H9 (cell line): ENCODE data around the gene GGACT. TPM values are rescaled to one million over a fixed set of nuclear protein-coding genes. Genes with fewer than 3 reads are reported as not detected.

ENCODE experiments used
- DNase-seq: peaks from one replicate; pipeline ENCODE4 v3.0.0-alpha.2; 2017
- H2AFZ ChIP-seq: one replicate; pipeline ENCODE4 v1.6.1; 2013; ENCODE audit warnings: mild to moderate bottlenecking, low read length, control low read depth, moderate library complexity
- H2AK5ac ChIP-seq: 2 replicates; pipeline ENCODE4 v1.6.1; 2013; ENCODE audit warnings: low read length, control low read depth, mixed read lengths; ENCODE audit not compliant: insufficient read length
- H2BK120ac ChIP-seq: one replicate; pipeline ENCODE4 v1.6.1; 2013; ENCODE audit warnings: low read depth, mild to moderate bottlenecking, low read length, control low read depth, inconsistent platforms; ENCODE audit not compliant: poor library complexity, severe bottlenecking
- H2BK12ac ChIP-seq: 2 replicates; pipeline ENCODE4 v1.6.1; 2013; ENCODE audit warnings: low read length, control low read depth, mixed read lengths, low read depth; ENCODE audit not compliant: insufficient read length
- H2BK15ac ChIP-seq: 2 replicates; pipeline ENCODE4 v1.6.1; 2013; ENCODE audit warnings: low read depth, low read length, control low read depth
- H2BK20ac ChIP-seq: one replicate; pipeline ENCODE4 v1.6.1; 2013; ENCODE audit warnings: low read depth, mild to moderate bottlenecking, low read length, control low read depth, inconsistent platforms; ENCODE audit not compliant: poor library complexity, severe bottlenecking
- H2BK5ac ChIP-seq: 2 replicates; pipeline ENCODE4 v1.6.1; 2013; ENCODE audit warnings: low read length, control low read depth, mixed read lengths; ENCODE audit not compliant: insufficient read length
- H3K14ac ChIP-seq: 2 replicates; pipeline ENCODE4 v1.6.1; 2013; ENCODE audit warnings: low read length, control low read depth; ENCODE audit not compliant: insufficient read depth
- H3K18ac ChIP-seq: 2 replicates; pipeline ENCODE4 v1.6.1; 2013; ENCODE audit warnings: low read depth, mild to moderate bottlenecking, mixed read lengths, low read length, control low read depth; ENCODE audit not compliant: insufficient read length
- H3K23ac ChIP-seq: 2 replicates; pipeline ENCODE4 v1.6.1; 2013; ENCODE audit warnings: low read length, control low read depth, mixed read lengths, low read depth; ENCODE audit not compliant: insufficient read length
- H3K23me2 ChIP-seq: 2 replicates; pipeline ENCODE4 v1.6.1; 2013; ENCODE audit warnings: low read depth, mild to moderate bottlenecking, mixed read lengths, low read length, control low read depth; ENCODE audit not compliant: insufficient read length, poor library complexity, severe bottlenecking
- H3K27ac ChIP-seq: 2 replicates; pipeline ENCODE4 v1.5.1; 2013; ENCODE audit warnings: low read length, control low read depth, mixed read lengths, low read depth; ENCODE audit not compliant: insufficient read length
- H3K27me3 ChIP-seq: 2 replicates; pipeline ENCODE4 v1.6.1; 2013; ENCODE audit warnings: low read length, control low read depth, inconsistent platforms; ENCODE audit not compliant: insufficient read depth
- H3K4ac ChIP-seq: 2 replicates; pipeline ENCODE4 v1.6.1; 2013; ENCODE audit warnings: low read depth, mild to moderate bottlenecking, control low read depth, inconsistent platforms, low read length, moderate library complexity
- H3K4me1 ChIP-seq: 2 replicates; pipeline ENCODE4 v1.6.1; 2013; ENCODE audit warnings: low read length, control low read depth, inconsistent platforms; ENCODE audit not compliant: insufficient read depth
- H3K4me2 ChIP-seq: 2 replicates; pipeline ENCODE4 v1.6.1; 2013; ENCODE audit warnings: low read length, control low read depth, mixed read lengths; ENCODE audit not compliant: insufficient read length, insufficient read depth
- H3K56ac ChIP-seq: 2 replicates; pipeline ENCODE4 v1.6.1; 2013; ENCODE audit warnings: low read depth, mild to moderate bottlenecking, mixed read lengths, low read length, control low read depth; ENCODE audit not compliant: insufficient read length
- H3K79me1 ChIP-seq: 2 replicates; pipeline ENCODE4 v1.6.1; 2013; ENCODE audit warnings: low read depth, mild to moderate bottlenecking, moderate library complexity, low read length, control low read depth, inconsistent platforms; ENCODE audit not compliant: insufficient read depth, poor library complexity, severe bottlenecking
- H3K79me2 ChIP-seq: 2 replicates; pipeline ENCODE4 v1.6.1; 2013; ENCODE audit warnings: low read length, control low read depth, inconsistent platforms; ENCODE audit not compliant: insufficient read depth
- H3K9ac ChIP-seq: 2 replicates; pipeline ENCODE4 v1.6.1; 2013; ENCODE audit warnings: low read length, control low read depth, mixed read lengths; ENCODE audit not compliant: insufficient read length; ENCODE audit errors: extremely low read depth
- H3K9me3 ChIP-seq: one replicate; pipeline ENCODE4 v1.6.1; 2013; ENCODE audit warnings: low read depth, low read length, inconsistent platforms; ENCODE audit not compliant: control insufficient read depth
- H3T11ph ChIP-seq: one replicate; pipeline ENCODE4 v1.6.1; 2013; ENCODE audit warnings: mild to moderate bottlenecking, low read length, control low read depth, inconsistent platforms
- H4K20me1 ChIP-seq: one replicate; pipeline ENCODE4 v1.6.1; 2013; ENCODE audit not compliant: control insufficient read depth, insufficient read length, insufficient read depth
- H4K5ac ChIP-seq: 2 replicates; pipeline ENCODE4 v1.6.1; 2013; ENCODE audit warnings: low read depth, mild to moderate bottlenecking, mixed read lengths, low read length, control low read depth; ENCODE audit not compliant: insufficient read length
- H4K8ac ChIP-seq: replicated peaks from 2 replicates; pipeline ENCODE4 v1.6.1; 2013; ENCODE audit warnings: low read length, control low read depth, mixed read lengths, low read depth; ENCODE audit not compliant: insufficient read length
- H4K91ac ChIP-seq: 2 replicates; pipeline ENCODE4 v1.6.1; 2013; ENCODE audit warnings: low read depth, mild to moderate bottlenecking, moderate library complexity, mixed read lengths, low read length, control low read depth; ENCODE audit not compliant: insufficient read length
- H3K27ac Mint-ChIP-seq, 3 experiments: 2 replicates in 2 of 3; 3 replicates in 1 of 3; pipeline ENCODE4 v1.8.0; 2020 to 2021; ENCODE audit warnings: mixed read lengths in 3 of 3, mild to moderate bottlenecking in 1 of 3, moderate library complexity in 1 of 3
- H3K27me3 Mint-ChIP-seq: 2 replicates; pipeline ENCODE4 v1.8.0; 2021; ENCODE audit warnings: low read depth, mild to moderate bottlenecking, moderate library complexity, mixed read lengths
- H3K36me3 Mint-ChIP-seq, 3 experiments: 2 replicates in 2 of 3; 3 replicates in 1 of 3; pipeline ENCODE4 v1.8.0; 2020 to 2021; ENCODE audit warnings: low read depth in 3 of 3, mixed read lengths in 3 of 3; ENCODE audit not compliant: insufficient read depth in 1 of 3
- H3K4me1 Mint-ChIP-seq, 2 experiments: 2 replicates each; pipeline ENCODE4 v1.8.0; 2020; ENCODE audit warnings: mixed read lengths in 2 of 2
- H3K4me3 Mint-ChIP-seq, 2 experiments: 2 replicates in 1 of 2; 3 replicates in 1 of 2; pipeline ENCODE4 v1.8.0; 2020 to 2021; ENCODE audit warnings: mild to moderate bottlenecking in 2 of 2, mixed read lengths in 2 of 2, moderate library complexity in 1 of 2
- H3K9me3 Mint-ChIP-seq, 2 experiments: 2 replicates in 1 of 2; 3 replicates in 1 of 2; pipeline ENCODE4 v1.8.0; 2020; ENCODE audit warnings: mild to moderate bottlenecking in 2 of 2, mixed read lengths in 2 of 2, moderate library complexity in 1 of 2
- WGBS: extraction: QIAGEN DNeasy Blood & Tissue Kit; methylation state at CpG from one replicate; pipeline ENCODE4 v1.1.7; 2013; ENCODE audit warnings: missing lambda C conversion rate, low lambda C conversion rate, mixed read lengths; ENCODE audit not compliant: insufficient read length; ENCODE audit errors: extremely low coverage; 5-methylcytosine and 5-hydroxymethylcytosine counted together
- total RNA-seq: library from RNA; stranded (reverse); gene quantifications from 2 replicates; pipeline ENCODE4 v1.2.1, GENCODE V29; 2021
- TF ChIP-seq, protein P1 (sequence below): fragments of 200-600 bp; sonication (generic); conservative IDR thresholded peaks from 3 replicates; pipeline ENCODE4 v1.8.0; 2021; ENCODE audit warnings: antibody characterized with exemption, mild to moderate bottlenecking

Gene GGACT
- total RNA-seq, 1 experiment from 2014 or later = 1.3 TPM

DNA sequence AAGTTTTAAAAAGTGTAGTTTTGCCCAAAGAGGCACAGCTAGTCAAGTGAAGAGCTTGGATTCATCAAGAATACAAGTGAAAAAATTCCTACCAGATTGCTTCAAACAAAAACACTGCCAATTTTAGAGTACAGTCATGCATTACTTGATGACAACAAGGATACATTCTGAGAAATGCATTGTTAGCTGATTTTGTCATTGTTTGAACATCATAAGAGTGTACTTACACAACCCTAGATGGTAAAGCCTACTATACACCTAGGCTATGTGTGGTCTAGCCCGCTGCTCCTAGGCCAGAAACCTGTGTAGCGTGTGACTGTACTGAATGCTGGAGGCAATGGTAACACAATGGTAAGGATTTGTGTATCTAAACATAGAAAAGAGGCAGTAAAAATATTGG is 44.9 kb upstream of the GGACT start:
- no peaks in the 10 kb centered on the region for H3K27me3 ChIP-seq
- no peaks in the 10 kb centered on the region for H3K9me3 ChIP-seq
- H3K4me2 ChIP-seq = no peak overlapping the region
- no peak overlapping the region for H2BK5ac ChIP-seq
- TF ChIP-seq, protein P1, sequence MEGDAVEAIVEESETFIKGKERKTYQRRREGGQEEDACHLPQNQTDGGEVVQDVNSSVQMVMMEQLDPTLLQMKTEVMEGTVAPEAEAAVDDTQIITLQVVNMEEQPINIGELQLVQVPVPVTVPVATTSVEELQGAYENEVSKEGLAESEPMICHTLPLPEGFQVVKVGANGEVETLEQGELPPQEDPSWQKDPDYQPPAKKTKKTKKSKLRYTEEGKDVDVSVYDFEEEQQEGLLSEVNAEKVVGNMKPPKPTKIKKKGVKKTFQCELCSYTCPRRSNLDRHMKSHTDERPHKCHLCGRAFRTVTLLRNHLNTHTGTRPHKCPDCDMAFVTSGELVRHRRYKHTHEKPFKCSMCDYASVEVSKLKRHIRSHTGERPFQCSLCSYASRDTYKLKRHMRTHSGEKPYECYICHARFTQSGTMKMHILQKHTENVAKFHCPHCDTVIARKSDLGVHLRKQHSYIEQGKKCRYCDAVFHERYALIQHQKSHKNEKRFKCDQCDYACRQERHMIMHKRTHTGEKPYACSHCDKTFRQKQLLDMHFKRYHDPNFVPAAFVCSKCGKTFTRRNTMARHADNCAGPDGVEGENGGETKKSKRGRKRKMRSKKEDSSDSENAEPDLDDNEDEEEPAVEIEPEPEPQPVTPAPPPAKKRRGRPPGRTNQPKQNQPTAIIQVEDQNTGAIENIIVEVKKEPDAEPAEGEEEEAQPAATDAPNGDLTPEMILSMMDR = no peak
- H4K20me1 ChIP-seq = no peaks in the 10 kb centered on the region
- peaks cover 8 to 9% of the 10 kb centered on the region in 2 experiments for H3K4me1 Mint-ChIP-seq
- H3K27ac ChIP-seq = no peak overlapping the region
- DNase-seq = no peak
- H4K91ac ChIP-seq = no peak overlapping the region
- H3K9ac ChIP-seq = no peak overlapping the region
- H3K14ac ChIP-seq = no peak overlapping the region
- no peak overlapping the region for H2AFZ ChIP-seq
- no peak overlapping the region for H2AK5ac ChIP-seq
- no peak overlapping the region for H3K23ac ChIP-seq
- no peak overlapping the region for H3K4ac ChIP-seq
- no peak overlapping the region for H2BK20ac ChIP-seq
- no peak overlapping the region for H3K4me3 Mint-ChIP-seq
- no peaks in the 10 kb centered on the region for H3K23me2 ChIP-seq
- no peak overlapping the region for H2BK15ac ChIP-seq
- no peak overlapping the region for H3K27ac Mint-ChIP-seq
- H2BK12ac ChIP-seq = no peak overlapping the region
- peaks cover 45 to 63% (median 62%) of the 10 kb centered on the region in 3 experiments for H3K36me3 Mint-ChIP-seq
- H3K27me3 Mint-ChIP-seq = no peaks in the 10 kb centered on the region
- no peaks in the 10 kb centered on the region for H3K9me3 Mint-ChIP-seq
- no CpG with 5 or more reads among the region's 2 CpGs for WGBS
- H3K4me1 ChIP-seq = no peaks in the 10 kb centered on the region
- H3K56ac ChIP-seq = no peak overlapping the region
- H3T11ph ChIP-seq = no peak overlapping the region
- no peak overlapping the region for H4K5ac ChIP-seq
- no peak overlapping the region for H2BK120ac ChIP-seq
- H3K18ac ChIP-seq = no peak overlapping the region
- H3K79me1 ChIP-seq = no peaks in the 10 kb centered on the region
- no peaks in the 10 kb centered on the region for H3K79me2 ChIP-seq
- H4K8ac ChIP-seq = no peak overlapping the region
